WTC11 (cell line): ENCODE measurements around the gene KLHL30. TPM values are rescaled to one million over a fixed set of nuclear protein-coding genes. Genes with fewer than 3 reads are reported as not detected.

Experiments used
- ATAC-seq: fragments of 200-7000 bp; cut with Tn5 transposase; 2 replicates; pipeline ENCODE4 v1.10.0; 2021; ENCODE audit warnings: mild to moderate bottlenecking, moderate library complexity
- CTCF ChIA-PET: fragments of 300-600 bp; sonication (Branson Sonifier 250); formaldehyde crosslinking; loops from one replicate; lab custom pipeline; 2021; ENCODE audit warnings: antibody characterized with exemption; lab: Charles Lee
- POLR2A ChIA-PET: fragments of 350-600 bp; sonication (Branson Sonifier 250); formaldehyde crosslinking; loops from one replicate; lab custom pipeline; 2021; ENCODE audit warnings: antibody characterized with exemption; lab: Charles Lee
- DNase-seq: peaks from one replicate; pipeline ENCODE4 v3.0.0; 2021; ENCODE audit warnings: low spot score
- H3K27ac Mint-ChIP-seq: 2 replicates; pipeline ENCODE4 v1.8.0; 2021; ENCODE audit warnings: mixed read lengths
- H3K27me3 Mint-ChIP-seq: 2 replicates; pipeline ENCODE4 v1.8.0; 2021; ENCODE audit warnings: low read depth, mild to moderate bottlenecking, moderate library complexity, mixed read lengths
- H3K36me3 Mint-ChIP-seq: 2 replicates; pipeline ENCODE4 v1.8.0; 2021; ENCODE audit warnings: mixed read lengths
- H3K4me1 Mint-ChIP-seq: 2 replicates; pipeline ENCODE4 v1.8.0; 2022; ENCODE audit warnings: mixed read lengths
- H3K4me3 Mint-ChIP-seq: 2 replicates; pipeline ENCODE4 v1.8.0; 2021; ENCODE audit warnings: mild to moderate bottlenecking, moderate library complexity, mixed read lengths
- H3K9me3 Mint-ChIP-seq: 2 replicates; pipeline ENCODE4 v1.8.0; 2021; ENCODE audit warnings: mixed read lengths
- ETV6 ChIP-seq: sonication (generic); formaldehyde crosslinking; IDR thresholded peaks from 2 replicates; pipeline ENCODE4 v1.8.1; 2022; ENCODE audit warnings: mild to moderate bottlenecking, missing genetic modification reagents
- FOXJ3 ChIP-seq: sonication (generic); formaldehyde crosslinking; IDR thresholded peaks from 2 replicates; pipeline ENCODE4 v1.9.0; 2021; ENCODE audit warnings: missing genetic modification reagents, mild to moderate bottlenecking, borderline replicate concordance
- GABPB1 ChIP-seq: sonication (generic); formaldehyde crosslinking; IDR thresholded peaks from 2 replicates; pipeline ENCODE4 v1.8.1; 2023; ENCODE audit warnings: mild to moderate bottlenecking, missing genetic modification reagents
- GRHL2 ChIP-seq: fragments of 250-450 bp; sonication (Bioruptor Pico); IDR thresholded peaks from 2 replicates; pipeline ENCODE4 v1.8.0; 2022; ENCODE audit warnings: mild to moderate bottlenecking, moderate library complexity; ENCODE audit not compliant: insufficient replicate concordance, severe bottlenecking
- IRF2 ChIP-seq: sonication (generic); formaldehyde crosslinking; IDR thresholded peaks from 2 replicates; pipeline ENCODE4 v1.8.0; 2022; ENCODE audit warnings: low read depth, missing genetic modification reagents, borderline replicate concordance
- JAZF1 ChIP-seq: fragments of 250-450 bp; sonication (Bioruptor Pico); IDR thresholded peaks from 2 replicates; pipeline ENCODE4 v1.9.0; 2021; ENCODE audit warnings: moderate library complexity, mild to moderate bottlenecking, inconsistent platforms
- JUN ChIP-seq: sonication (generic); formaldehyde crosslinking; IDR thresholded peaks from 2 replicates; pipeline ENCODE4 v1.8.0; 2023; ENCODE audit warnings: mild to moderate bottlenecking, missing genetic modification reagents
- PRRX2 ChIP-seq: fragments of 250-450 bp; sonication (Bioruptor Pico); IDR thresholded peaks from 2 replicates; pipeline ENCODE4 v1.8.0; 2021; ENCODE audit warnings: mild to moderate bottlenecking
- RELA ChIP-seq: sonication (generic); formaldehyde crosslinking; IDR thresholded peaks from 2 replicates; pipeline ENCODE4 v1.8.1; 2022; ENCODE audit warnings: missing genetic modification reagents, mild to moderate bottlenecking, borderline replicate concordance
- SOX15 ChIP-seq: fragments of 250-450 bp; sonication (Bioruptor Pico); IDR thresholded peaks from 2 replicates; pipeline ENCODE4 v1.9.0; 2021; ENCODE audit warnings: mild to moderate bottlenecking
- ZNF121 ChIP-seq: sonication (generic); formaldehyde crosslinking; IDR thresholded peaks from 2 replicates; pipeline ENCODE4 v1.8.0; 2023; ENCODE audit warnings: missing genetic modification reagents
- ZNF138 ChIP-seq: sonication (generic); formaldehyde crosslinking; conservative IDR thresholded peaks from 2 replicates; pipeline ENCODE4 v1.8.1; 2022; ENCODE audit warnings: mild to moderate bottlenecking, moderate library complexity, missing genetic modification reagents
- ZNF317 ChIP-seq: sonication (generic); formaldehyde crosslinking; IDR thresholded peaks from 2 replicates; pipeline ENCODE4 v1.8.1; 2023; ENCODE audit warnings: low read depth, mild to moderate bottlenecking, moderate library complexity, missing genetic modification reagents, borderline replicate concordance
- total RNA-seq: library from RNA; stranded (reverse); gene quantifications from 3 replicates; pipeline ENCODE4 v1.2.3, GENCODE V29; 2021
- TF ChIP-seq, protein P1 (sequence below): sonication (generic); formaldehyde crosslinking; IDR thresholded peaks from 2 replicates; pipeline ENCODE4 v1.8.0; 2022; ENCODE audit warnings: mild to moderate bottlenecking, missing genetic modification reagents
- TF ChIP-seq, protein P2 (sequence below): sonication (generic); formaldehyde crosslinking; conservative IDR thresholded peaks from 2 replicates; pipeline ENCODE4 v1.8.1; 2023; ENCODE audit warnings: mild to moderate bottlenecking, low read depth, missing genetic modification reagents, moderate library complexity
- TF ChIP-seq, protein P3 (sequence below): sonication (generic); formaldehyde crosslinking; IDR thresholded peaks from 2 replicates; pipeline ENCODE4 v1.8.1; 2023; ENCODE audit warnings: mild to moderate bottlenecking, missing genetic modification reagents, moderate library complexity
- TF ChIP-seq, protein P4 (sequence below): sonication (generic); formaldehyde crosslinking; IDR thresholded peaks from 2 replicates; pipeline ENCODE4 v1.8.0; 2022; ENCODE audit warnings: mild to moderate bottlenecking, missing genetic modification reagents
- TF ChIP-seq, protein P5 (sequence below): fragments of 250-450 bp; sonication (Bioruptor Pico); IDR thresholded peaks from 2 replicates; pipeline ENCODE4 v1.9.0; 2021; ENCODE audit warnings: mild to moderate bottlenecking
- TF ChIP-seq, protein P6 (sequence below): sonication (generic); formaldehyde crosslinking; IDR thresholded peaks from 2 replicates; pipeline ENCODE4 v1.8.1; 2023; ENCODE audit warnings: mild to moderate bottlenecking, missing genetic modification reagents
- TF ChIP-seq, protein P7 (sequence below): fragments of 250-450 bp; sonication (Bioruptor Pico); IDR thresholded peaks from 2 replicates; pipeline ENCODE4 v1.9.0; 2021; ENCODE audit warnings: moderate library complexity, mild to moderate bottlenecking, inconsistent platforms, borderline replicate concordance

KLHL30 gene
- total RNA-seq, 1 experiment from 2014 or later: not detected

DNA sequence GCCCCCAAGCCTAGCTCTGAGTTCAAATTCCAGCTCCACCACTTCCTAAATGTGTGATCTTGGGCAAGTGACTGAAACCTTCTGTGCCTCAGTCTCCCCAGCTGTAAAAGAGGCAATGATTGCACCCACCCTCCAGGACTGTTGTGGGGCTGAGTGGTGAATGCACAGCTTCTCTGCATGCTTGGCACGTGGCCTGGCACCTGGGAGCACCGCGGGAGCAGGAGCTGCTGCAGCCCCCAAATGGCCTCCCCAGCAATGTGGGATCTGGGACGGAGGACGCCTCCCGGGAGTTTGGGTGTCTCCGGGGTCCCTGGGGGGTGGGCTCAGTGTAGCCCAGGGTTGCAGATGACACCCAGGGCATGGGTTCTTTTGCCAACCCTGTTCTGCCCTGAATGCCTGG lies 1.6 kb downstream of the KLHL30 start:
- POLR2A ChIA-PET: interaction anchor here (1.3 kb wide), 1 partner anchor 42 kb away, joined by 3 read pairs; no protein-coding TSS in a partner anchor
- no peak overlapping the region for H3K4me3 Mint-ChIP-seq

More for the DNA sequence above, 1.6 kb downstream of the KLHL30 start:
- Mint-ChIP-seq H3K27me3 (no peaks in the 10 kb centered on the region), H3K9me3 (no peaks in the 10 kb centered on the region), H3K4me1 (no peaks in the 10 kb centered on the region), H3K36me3 (no peaks in the 10 kb centered on the region), H3K27ac (no peak overlapping the region)
- no peak for TF ChIP-seq SOX15
- TF ChIP-seq GRHL2 (CRISPR knock-in tag): no peak
- no peak for TF ChIP-seq ETV6 (CRISPR knock-in tag)
- no peak for TF ChIP-seq JAZF1 (CRISPR knock-in tag)
- TF ChIP-seq ZNF317 (CRISPR knock-in tag): no peak
- TF ChIP-seq IRF2 (CRISPR knock-in tag): no peak
- TF ChIP-seq, protein P1, sequence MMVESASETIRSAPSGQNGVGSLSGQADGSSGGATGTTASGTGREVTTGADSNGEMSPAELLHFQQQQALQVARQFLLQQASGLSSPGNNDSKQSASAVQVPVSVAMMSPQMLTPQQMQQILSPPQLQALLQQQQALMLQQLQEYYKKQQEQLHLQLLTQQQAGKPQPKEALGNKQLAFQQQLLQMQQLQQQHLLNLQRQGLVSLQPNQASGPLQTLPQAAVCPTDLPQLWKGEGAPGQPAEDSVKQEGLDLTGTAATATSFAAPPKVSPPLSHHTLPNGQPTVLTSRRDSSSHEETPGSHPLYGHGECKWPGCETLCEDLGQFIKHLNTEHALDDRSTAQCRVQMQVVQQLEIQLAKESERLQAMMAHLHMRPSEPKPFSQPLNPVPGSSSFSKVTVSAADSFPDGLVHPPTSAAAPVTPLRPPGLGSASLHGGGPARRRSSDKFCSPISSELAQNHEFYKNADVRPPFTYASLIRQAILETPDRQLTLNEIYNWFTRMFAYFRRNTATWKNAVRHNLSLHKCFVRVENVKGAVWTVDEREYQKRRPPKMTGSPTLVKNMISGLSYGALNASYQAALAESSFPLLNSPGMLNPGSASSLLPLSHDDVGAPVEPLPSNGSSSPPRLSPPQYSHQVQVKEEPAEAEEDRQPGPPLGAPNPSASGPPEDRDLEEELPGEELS (CRISPR knock-in tag): no peak
- TF ChIP-seq GABPB1: no peak
- TF ChIP-seq PRRX2 (CRISPR knock-in tag): no peak
- TF ChIP-seq, protein P2, sequence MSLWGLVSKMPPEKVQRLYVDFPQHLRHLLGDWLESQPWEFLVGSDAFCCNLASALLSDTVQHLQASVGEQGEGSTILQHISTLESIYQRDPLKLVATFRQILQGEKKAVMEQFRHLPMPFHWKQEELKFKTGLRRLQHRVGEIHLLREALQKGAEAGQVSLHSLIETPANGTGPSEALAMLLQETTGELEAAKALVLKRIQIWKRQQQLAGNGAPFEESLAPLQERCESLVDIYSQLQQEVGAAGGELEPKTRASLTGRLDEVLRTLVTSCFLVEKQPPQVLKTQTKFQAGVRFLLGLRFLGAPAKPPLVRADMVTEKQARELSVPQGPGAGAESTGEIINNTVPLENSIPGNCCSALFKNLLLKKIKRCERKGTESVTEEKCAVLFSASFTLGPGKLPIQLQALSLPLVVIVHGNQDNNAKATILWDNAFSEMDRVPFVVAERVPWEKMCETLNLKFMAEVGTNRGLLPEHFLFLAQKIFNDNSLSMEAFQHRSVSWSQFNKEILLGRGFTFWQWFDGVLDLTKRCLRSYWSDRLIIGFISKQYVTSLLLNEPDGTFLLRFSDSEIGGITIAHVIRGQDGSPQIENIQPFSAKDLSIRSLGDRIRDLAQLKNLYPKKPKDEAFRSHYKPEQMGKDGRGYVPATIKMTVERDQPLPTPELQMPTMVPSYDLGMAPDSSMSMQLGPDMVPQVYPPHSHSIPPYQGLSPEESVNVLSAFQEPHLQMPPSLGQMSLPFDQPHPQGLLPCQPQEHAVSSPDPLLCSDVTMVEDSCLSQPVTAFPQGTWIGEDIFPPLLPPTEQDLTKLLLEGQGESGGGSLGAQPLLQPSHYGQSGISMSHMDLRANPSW (CRISPR knock-in tag): no peak
- no peak for TF ChIP-seq ZNF121 (CRISPR knock-in tag)
- TF ChIP-seq, protein P3, sequence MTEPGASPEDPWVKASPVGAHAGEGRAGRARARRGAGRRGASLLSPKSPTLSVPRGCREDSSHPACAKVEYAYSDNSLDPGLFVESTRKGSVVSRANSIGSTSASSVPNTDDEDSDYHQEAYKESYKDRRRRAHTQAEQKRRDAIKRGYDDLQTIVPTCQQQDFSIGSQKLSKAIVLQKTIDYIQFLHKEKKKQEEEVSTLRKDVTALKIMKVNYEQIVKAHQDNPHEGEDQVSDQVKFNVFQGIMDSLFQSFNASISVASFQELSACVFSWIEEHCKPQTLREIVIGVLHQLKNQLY (CRISPR knock-in tag): no peak
- TF ChIP-seq RELA (CRISPR knock-in tag): no peak
- TF ChIP-seq ZNF138 (CRISPR knock-in tag): no peak
- TF ChIP-seq, protein P4, sequence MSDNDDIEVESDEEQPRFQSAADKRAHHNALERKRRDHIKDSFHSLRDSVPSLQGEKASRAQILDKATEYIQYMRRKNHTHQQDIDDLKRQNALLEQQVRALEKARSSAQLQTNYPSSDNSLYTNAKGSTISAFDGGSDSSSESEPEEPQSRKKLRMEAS (CRISPR knock-in tag): no peak
- no peak for TF ChIP-seq JUN (CRISPR knock-in tag)
- TF ChIP-seq, protein P5, sequence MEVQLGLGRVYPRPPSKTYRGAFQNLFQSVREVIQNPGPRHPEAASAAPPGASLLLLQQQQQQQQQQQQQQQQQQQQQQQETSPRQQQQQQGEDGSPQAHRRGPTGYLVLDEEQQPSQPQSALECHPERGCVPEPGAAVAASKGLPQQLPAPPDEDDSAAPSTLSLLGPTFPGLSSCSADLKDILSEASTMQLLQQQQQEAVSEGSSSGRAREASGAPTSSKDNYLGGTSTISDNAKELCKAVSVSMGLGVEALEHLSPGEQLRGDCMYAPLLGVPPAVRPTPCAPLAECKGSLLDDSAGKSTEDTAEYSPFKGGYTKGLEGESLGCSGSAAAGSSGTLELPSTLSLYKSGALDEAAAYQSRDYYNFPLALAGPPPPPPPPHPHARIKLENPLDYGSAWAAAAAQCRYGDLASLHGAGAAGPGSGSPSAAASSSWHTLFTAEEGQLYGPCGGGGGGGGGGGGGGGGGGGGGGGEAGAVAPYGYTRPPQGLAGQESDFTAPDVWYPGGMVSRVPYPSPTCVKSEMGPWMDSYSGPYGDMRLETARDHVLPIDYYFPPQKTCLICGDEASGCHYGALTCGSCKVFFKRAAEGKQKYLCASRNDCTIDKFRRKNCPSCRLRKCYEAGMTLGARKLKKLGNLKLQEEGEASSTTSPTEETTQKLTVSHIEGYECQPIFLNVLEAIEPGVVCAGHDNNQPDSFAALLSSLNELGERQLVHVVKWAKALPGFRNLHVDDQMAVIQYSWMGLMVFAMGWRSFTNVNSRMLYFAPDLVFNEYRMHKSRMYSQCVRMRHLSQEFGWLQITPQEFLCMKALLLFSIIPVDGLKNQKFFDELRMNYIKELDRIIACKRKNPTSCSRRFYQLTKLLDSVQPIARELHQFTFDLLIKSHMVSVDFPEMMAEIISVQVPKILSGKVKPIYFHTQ (CRISPR knock-in tag): no peak
- TF ChIP-seq, protein P6, sequence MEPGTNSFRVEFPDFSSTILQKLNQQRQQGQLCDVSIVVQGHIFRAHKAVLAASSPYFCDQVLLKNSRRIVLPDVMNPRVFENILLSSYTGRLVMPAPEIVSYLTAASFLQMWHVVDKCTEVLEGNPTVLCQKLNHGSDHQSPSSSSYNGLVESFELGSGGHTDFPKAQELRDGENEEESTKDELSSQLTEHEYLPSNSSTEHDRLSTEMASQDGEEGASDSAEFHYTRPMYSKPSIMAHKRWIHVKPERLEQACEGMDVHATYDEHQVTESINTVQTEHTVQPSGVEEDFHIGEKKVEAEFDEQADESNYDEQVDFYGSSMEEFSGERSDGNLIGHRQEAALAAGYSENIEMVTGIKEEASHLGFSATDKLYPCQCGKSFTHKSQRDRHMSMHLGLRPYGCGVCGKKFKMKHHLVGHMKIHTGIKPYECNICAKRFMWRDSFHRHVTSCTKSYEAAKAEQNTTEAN (CRISPR knock-in tag): no peak
- TF ChIP-seq, protein P7, sequence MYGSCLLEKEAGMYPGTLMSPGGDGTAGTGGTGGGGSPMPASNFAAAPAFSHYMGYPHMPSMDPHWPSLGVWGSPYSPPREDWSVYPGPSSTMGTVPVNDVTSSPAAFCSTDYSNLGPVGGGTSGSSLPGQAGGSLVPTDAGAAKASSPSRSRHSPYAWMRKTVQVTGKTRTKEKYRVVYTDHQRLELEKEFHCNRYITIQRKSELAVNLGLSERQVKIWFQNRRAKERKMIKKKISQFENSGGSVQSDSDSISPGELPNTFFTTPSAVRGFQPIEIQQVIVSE: no peak
- TF ChIP-seq FOXJ3 (CRISPR knock-in tag): no peak
- no peak for ATAC-seq
- CTCF ChIA-PET: interaction anchor here (1.0 to 4.3 kb wide), 17 partner anchors 8 to 960 kb away, joined by 3 to 41 read pairs (median 6); partner anchors contain the start of gene ESPNL
- DNase-seq: no peak
